Measurements from ENCODE around the gene SMIM13. TPM values are rescaled to one million over a fixed set of nuclear protein-coding genes. Genes with fewer than 3 reads are reported as not detected.
A peak's percentile ranks its signal among the peaks of the same experiment; 100 is the strongest.

SMIM13 gene
- total and polyA plus RNA-seq, 2 of the 4 experiments (the other 2 are of a cell fraction): 5.4 to 10.0 TPM

- Histone ChIP-seq H3K27ac (ENCODE audit: insufficient read depth, low read length) (no peak overlapping the region), H3K56ac (ENCODE audit: extremely low read depth, insufficient read depth, low read length) (no peak overlapping the region), H2AFZ (replicated peaks; ENCODE audit: low read length, poor library complexity) (no peak overlapping the region), H3K4me2 (ENCODE audit: low read depth, low read length) (no peak overlapping the region), H3K9me1 (ENCODE audit: insufficient read depth, low read length) (peaks cover 10% of the 10 kb centered on the region), H3K23ac (ENCODE audit: low read depth, low read length) (no peak overlapping the region), H2BK20ac (ENCODE audit: low read depth, low read length) (no peak overlapping the region), H2BK120ac (ENCODE audit: low read depth, low read length) (no peak overlapping the region), H2BK5ac (ENCODE audit: low read depth, low read length, poor library complexity, severe bottlenecking) (no peak overlapping the region), H4K8ac (ENCODE audit: low read depth in 2 of 2, low read length in 2 of 2) (no peak overlapping the region), H3K79me1 (ENCODE audit: low read depth in 1 of 2, low read length in 2 of 2) (no peaks in the 10 kb centered on the region), H3K4me3 (ENCODE audit: insufficient read depth, low read depth, low read length) (no peak overlapping the region), H4K20me1 (ENCODE audit: insufficient read depth, low read length) (no peaks in the 10 kb centered on the region), H3K14ac (replicated peaks; ENCODE audit: low read depth, low read length) (no peak overlapping the region), H3K4ac (ENCODE audit: low read depth, low read length) (no peak overlapping the region), H3K9me3 (ENCODE audit: control insufficient read depth, insufficient read depth, low read length) (no peaks in the 10 kb centered on the region), H3K27me3 (ENCODE audit: control insufficient read depth, insufficient read depth, low read length) (no peaks in the 10 kb centered on the region), H3K18ac (ENCODE audit: low read depth, low read length) (no peak overlapping the region), H4K5ac (ENCODE audit: low read depth, low read length) (no peak overlapping the region), H2AK9ac (replicated peaks; ENCODE audit: low read depth, low read length, poor library complexity) (no peak overlapping the region), H4K91ac (ENCODE audit: insufficient read depth, low read depth, low read length) (no peak overlapping the region), H3K9ac (ENCODE audit: low read depth, low read length) (no peak overlapping the region), H2AK5ac (ENCODE audit: low read depth, low read length) (no peak overlapping the region), H2BK15ac (ENCODE audit: low read depth, low read length) (no peak overlapping the region), H3K36me3 (ENCODE audit: control insufficient read depth, insufficient read depth, low read length) (no peaks in the 10 kb centered on the region), H3K4me1 (ENCODE audit: control insufficient read depth, insufficient read depth, low read length) (peaks cover 6% of the 10 kb centered on the region)
- no TSS peak for BruUV-seq (replicated peaks)
- WGBS, 2 experiments (ENCODE audit: extremely low coverage in 2 of 2, insufficient read length in 1 of 2): no CpG with 5 or more reads among the region's 1 CpG
- intact Hi-C loops (cut with micrococcal nuclease) (no loop called here), dilution Hi-C loops (cut with HindIII; ENCODE audit: low sequenced_read_pairs, unreplicated experiment) (no loop called here), in situ Hi-C loops (cut with MboI; ENCODE audit: low sequenced_read_pairs) (no loop called here)
- ATAC-seq (ENCODE audit: low read depth) (no peak), DNase-seq (peak; percentile 21)
- ChIA-PET POLR2A (ENCODE audit: unreplicated experiment) (no interaction called here), CTCF (no interaction called here)
- TF ChIP-seq NFE2L2 (IDR thresholded peaks at IDR 0.05; ENCODE audit: low read depth, low read length) (no peak), CEBPB (IDR thresholded peaks at IDR 0.05; ENCODE audit: low read depth, low read length) (no peak), CTCF (conservative IDR thresholded peaks at IDR 0.05; ENCODE audit: low read depth, low read length) (no peak), MXI1 (IDR thresholded peaks at IDR 0.05; ENCODE audit: borderline replicate concordance, low read depth, low read length) (no peak), ELK1 (IDR thresholded peaks at IDR 0.05; ENCODE audit: borderline replicate concordance, low read depth, low read length) (no peak), USF2 (IDR thresholded peaks at IDR 0.05; ENCODE audit: low read depth, low read length) (no peak)
These were observed 66.6 kb downstream of the SMIM13 start for GRCh38 chr6:11160199-11160598.
